Sigmoid colon (tissue), 7 donors: ENCODE data around the gene CTTNBP2NL. TPM values are rescaled to one million over a fixed set of nuclear protein-coding genes. Genes with fewer than 3 reads are reported as not detected.

Experiments
- DNase-seq: peaks from one replicate; pipeline ENCODE4 v3.0.0-alpha.2; 2019
- H3K27ac ChIP-seq, 4 donors: fragments of 200-600 bp; sonication (generic); one replicate each; pipeline ENCODE4 v1.5.1; 2016 to 2019; ENCODE audit warnings: mild to moderate bottlenecking in 1 of 4
- H3K27me3 ChIP-seq, 3 donors: fragments of 200-600 bp; sonication (generic); one replicate each; pipeline ENCODE4 v1.5.1; 2019; ENCODE audit warnings: mild to moderate bottlenecking in 1 of 3
- H3K36me3 ChIP-seq, 4 donors: fragments of 200-600 bp; sonication (generic); one replicate each; pipeline ENCODE4 v1.5.1; 2016 to 2019
- H3K4me1 ChIP-seq, 4 donors: fragments of 200-600 bp; sonication (generic); one replicate each; pipeline ENCODE4 v1.5.1; 2017 to 2019
- H3K4me3 ChIP-seq, 4 donors: fragments of 200-600 bp; sonication (generic); one replicate each; pipeline ENCODE4 v1.5.1; 2017 to 2019; ENCODE audit warnings: mild to moderate bottlenecking in 2 of 4, moderate library complexity in 1 of 4
- H3K9me3 ChIP-seq, 4 donors: fragments of 200-600 bp in 3 of 4; sonication (generic) in 3 of 4; one replicate each; pipeline versions ENCODE4 v1.5.1 to v1.6.1; 2013 to 2019
- CTCF ChIP-seq, 4 experiments: fragments of 450-650 bp in 3 of 4; fragments of 200-600 bp in 1 of 4; IDR thresholded peaks; one replicate each; pipeline ENCODE4 v1.5.1; 2016 to 2019; ENCODE audit warnings: antibody characterized with exemption in 4 of 4, mild to moderate bottlenecking in 3 of 4, moderate library complexity in 2 of 4
- EP300 ChIP-seq, 4 donors: sonication (generic); formaldehyde crosslinking; IDR thresholded peaks; one replicate each; pipeline ENCODE4 v1.6.1; 2017; ENCODE audit warnings: antibody characterized with exemption in 4 of 4
- POLR2A ChIP-seq, 2 donors: fragments of 450-650 bp; IDR thresholded peaks; one replicate each; pipeline ENCODE4 v1.6.1; 2016; ENCODE audit warnings: antibody characterized with exemption in 2 of 2, mild to moderate bottlenecking in 2 of 2, moderate library complexity in 2 of 2
- POLR2AphosphoS5 ChIP-seq, 4 donors: sonication (generic); formaldehyde crosslinking; IDR thresholded peaks; one replicate each; pipeline ENCODE4 v1.6.1; 2017; ENCODE audit warnings: antibody characterized with exemption in 4 of 4
- WGBS, 2 donors: extraction: QIAGEN DNeasy Blood & Tissue Kit; methylation state at CpG; one replicate each; pipeline ENCODE4 v1.1.7; 2013; 5-methylcytosine and 5-hydroxymethylcytosine counted together
- intact Hi-C: fragments of 100-400 bp; cut with DNase I; formaldehyde crosslinking; loops from one replicate; pipeline ENCODE4 v1.15.1; 2023
- polyA plus RNA-seq, 3 donors: library from polyadenylated mRNA; stranded (reverse); fragments of 200-250 nt; gene quantifications; one replicate each; pipeline ENCODE4 v1.2.3, GENCODE V29; 2013
- total RNA-seq, 4 donors: library from RNA; depleted of rRNA; stranded (reverse); fragments of >200 nt; gene quantifications; one replicate each; pipeline ENCODE4 v1.1.0, GENCODE V29; 2016
- donor health status: healthy with polysubstance abuse.
- donor health status: Bipolar disorder and iron deficiency.
- donor health status: healthy.

CTTNBP2NL gene
- total and polyA plus RNA-seq, 7 donors: 11.4 to 25.5 (median 16.4) TPM

GRCh38 chr1:112444269-112444668, 48.3 kb downstream of the CTTNBP2NL start:
- Histone ChIP-seq H3K27me3 (no peaks in the 10 kb centered on the region), H3K4me3 (no peak overlapping the region), H3K27ac (no peak overlapping the region), H3K9me3 (no peaks in the 10 kb centered on the region), H3K36me3 (peaks cover 0 to 5% (median 0%) of the 10 kb centered on the region in 4 donors), H3K4me1 (peaks cover 0 to 36% (median 21%) of the 10 kb centered on the region in 4 donors)
- WGBS, 2 donors: 75 to 84% methylated on average over 1 of the region's 1 CpG
- DNase-seq: no peak
- TF ChIP-seq POLR2AphosphoS5 (IDR thresholded peaks at IDR 0.05): no peak
- no peak for TF ChIP-seq EP300 (IDR thresholded peaks at IDR 0.05)
- no peak for TF ChIP-seq POLR2A (IDR thresholded peaks at IDR 0.05)
- no peak for TF ChIP-seq CTCF (IDR thresholded peaks at IDR 0.05)
- intact Hi-C loops: no loop called here

DNA sequence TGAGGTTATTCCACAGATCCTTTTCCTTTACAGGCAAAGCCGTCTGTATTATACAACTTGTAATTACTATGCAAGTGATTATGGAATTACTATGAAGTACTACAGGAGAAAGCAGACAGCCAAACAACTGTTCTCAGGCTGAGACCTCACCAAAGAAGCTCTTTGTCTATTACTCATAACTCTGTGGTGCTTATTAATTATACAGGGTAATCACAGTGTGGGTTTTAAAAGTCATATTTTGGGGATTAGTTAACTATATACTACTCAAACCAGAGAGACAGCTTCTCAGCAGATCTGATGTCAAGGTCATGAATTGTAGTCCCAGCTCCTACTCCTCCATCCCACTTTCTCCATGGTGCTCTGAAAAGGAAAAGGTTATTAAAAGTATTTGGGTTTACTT, 49.6 kb downstream of the CTTNBP2NL start:
- TF ChIP-seq EP300 (IDR thresholded peaks at IDR 0.05): no peak
- TF ChIP-seq POLR2A (IDR thresholded peaks at IDR 0.05): no peak
- TF ChIP-seq CTCF (IDR thresholded peaks at IDR 0.05): no peak
- TF ChIP-seq POLR2AphosphoS5 (IDR thresholded peaks at IDR 0.05): no peak
- Histone ChIP-seq H3K36me3 (peaks cover 0 to 15% (median 0%) of the 10 kb centered on the region in 4 donors), H3K4me3 (no peak overlapping the region), H3K27me3 (no peaks in the 10 kb centered on the region), H3K27ac (peak overlapping the region in 2 of 4 donors; percentile 3 to 12), H3K4me1 (peaks cover 0 to 34% (median 18%) of the 10 kb centered on the region in 4 donors), H3K9me3 (no peaks in the 10 kb centered on the region)
- WGBS, 2 donors: 69 to 76% methylated on average over 1 of the region's 1 CpG
- intact Hi-C loops: no loop called here
- no peak for DNase-seq

- no peaks in the 10 kb centered on the region for H3K27me3 ChIP-seq
- TF ChIP-seq POLR2A (IDR thresholded peaks at IDR 0.05) (no peak), CTCF (IDR thresholded peaks at IDR 0.05) (no peak), POLR2AphosphoS5 (IDR thresholded peaks at IDR 0.05) (no peak), EP300 (IDR thresholded peaks at IDR 0.05) (no peak)
- no peaks in the 10 kb centered on the region for H3K9me3 ChIP-seq
- H3K36me3 ChIP-seq: peaks cover 0 to 15% (median 0%) of the 10 kb centered on the region in 4 donors
- intact Hi-C loops: no loop called here
- H3K4me1 ChIP-seq: peaks cover 0 to 34% (median 18%) of the 10 kb centered on the region in 4 donors
- no peak overlapping the region for H3K4me3 ChIP-seq
- H3K27ac ChIP-seq: peak overlapping the region in 3 of 4 donors; percentile 29 to 42 (median 38)
- DNase-seq: no peak
- WGBS, 2 donors: 93 to 97% methylated on average over 1 of the region's 1 CpG
These were observed 50.4 kb downstream of the CTTNBP2NL start for GRCh38 chr1:112446411-112446810.

- Histone ChIP-seq H3K27ac (peak overlapping the region in 2 of 4 donors; percentile 12 to 55), H3K36me3 (peaks cover 0 to 19% (median 0%) of the 10 kb centered on the region in 4 donors), H3K4me1 (peaks cover 0 to 28% (median 18%) of the 10 kb centered on the region in 4 donors), H3K9me3 (no peaks in the 10 kb centered on the region), H3K4me3 (no peak overlapping the region), H3K27me3 (no peaks in the 10 kb centered on the region)
- intact Hi-C loops: no loop called here
- TF ChIP-seq EP300 (IDR thresholded peaks at IDR 0.05): no peak
- no peak for TF ChIP-seq POLR2A (IDR thresholded peaks at IDR 0.05)
- no peak for TF ChIP-seq POLR2AphosphoS5 (IDR thresholded peaks at IDR 0.05)
- TF ChIP-seq CTCF (IDR thresholded peaks at IDR 0.05): no peak
- no peak for DNase-seq
- 83% methylated on average over 8 of the region's 8 CpGs for WGBS, 2 donors
These were observed 53.1 kb downstream of the CTTNBP2NL start for GRCh38 chr1:112448904-112449629.
